H1 (cell line): ENCODE results near the gene FAM149A. TPM values are rescaled to one million over a fixed set of nuclear protein-coding genes. Genes with fewer than 3 reads are reported as not detected.
A peak's percentile ranks its signal among the peaks of the same experiment; 100 is the strongest.

ENCODE experiments used
- CTCF ChIA-PET: fragments of 300-600 bp; sonication (Branson Sonifier 250); formaldehyde crosslinking; loops from one replicate; lab custom pipeline; 2021; ENCODE audit not compliant: partially characterized antibody; lab: Charles Lee
- POLR2A ChIA-PET: fragments of 300-600 bp; sonication (Branson Sonifier 250); formaldehyde crosslinking; loops from one replicate; lab custom pipeline; 2021; ENCODE audit warnings: inconsistent platforms; ENCODE audit not compliant: partially characterized antibody; lab: Charles Lee
- DNase-seq, 2 experiments: peaks; one replicate each; pipeline versions ENCODE4 v3.0.0 to v3.0.0-alpha.2; 2010 to 2022; ENCODE audit warnings: low spot score in 2 of 2, low read depth in 1 of 2, mixed read lengths in 1 of 2
- FAIRE-seq: peaks from 2 replicates; lab custom pipeline; 2011; peaks lifted over from hg19 to GRCh38; lab: Jason Lieb, UNC
- H2AFZ ChIP-seq: 2 replicates; pipeline ENCODE4 v1.8.1; 2012; ENCODE audit warnings: low read length, inconsistent platforms
- H2AK5ac ChIP-seq: 2 replicates; pipeline ENCODE4 v1.6.1; 2013; ENCODE audit warnings: low read depth, low read length
- H2BK120ac ChIP-seq: replicated peaks from 2 replicates; pipeline ENCODE3; 2013; ENCODE audit warnings: low read depth, low read length, inconsistent platforms
- H2BK12ac ChIP-seq: 2 replicates; pipeline ENCODE4 v1.6.1; 2013; ENCODE audit warnings: low read depth, low read length
- H2BK15ac ChIP-seq: 2 replicates; pipeline ENCODE4 v1.6.1; 2013; ENCODE audit warnings: low read length
- H2BK20ac ChIP-seq: 2 replicates; pipeline ENCODE4 v1.6.1; 2013; ENCODE audit warnings: low read length
- H2BK5ac ChIP-seq: 2 replicates; pipeline ENCODE4 v1.6.1; 2013; ENCODE audit warnings: low read depth, low read length
- H3K14ac ChIP-seq: 2 replicates; pipeline ENCODE4 v1.6.1; 2013; ENCODE audit warnings: inconsistent platforms; ENCODE audit not compliant: insufficient read length
- H3K18ac ChIP-seq: 2 replicates; pipeline ENCODE4 v1.6.1; 2013; ENCODE audit warnings: low read length; ENCODE audit errors: extremely low read depth
- H3K23ac ChIP-seq: 2 replicates; pipeline ENCODE4 v1.6.1; 2013; ENCODE audit warnings: inconsistent platforms; ENCODE audit not compliant: insufficient read length
- H3K23me2 ChIP-seq: 2 replicates; pipeline ENCODE4 v1.6.1; 2013; ENCODE audit warnings: low read depth, low read length
- H3K27ac ChIP-seq: 2 replicates; pipeline ENCODE4 v1.6.1; 2011; ENCODE audit warnings: low read depth, low read length, inconsistent platforms
- H3K27me3 ChIP-seq, 4 experiments: replicated peaks in 1 of 4; 1 replicate in 1 of 4; 2 replicates in 3 of 4; pipeline versions ENCODE4 v1.6.1 to v1.8.1; 2011 to 2013; ENCODE audit warnings: low read length in 3 of 4, mild to moderate bottlenecking in 3 of 4, inconsistent platforms in 2 of 4, mixed read lengths in 2 of 4, moderate library complexity in 1 of 4; ENCODE audit not compliant: control insufficient read depth in 3 of 4, insufficient read depth in 3 of 4; ENCODE audit errors: extremely low read depth in 1 of 4
- H3K36me3 ChIP-seq, 4 experiments: 2 replicates each; pipeline versions ENCODE4 v1.6.1 to v1.8.1; 2011 to 2013; ENCODE audit warnings: mild to moderate bottlenecking in 4 of 4, low read length in 3 of 4, moderate library complexity in 2 of 4, control low read depth in 1 of 4, inconsistent platforms in 1 of 4; ENCODE audit not compliant: insufficient read depth in 4 of 4, control insufficient read depth in 2 of 4
- H3K4ac ChIP-seq: replicated peaks from 2 replicates; pipeline ENCODE3; 2013; ENCODE audit warnings: low read length, low read depth, mixed read lengths, inconsistent platforms; ENCODE audit not compliant: insufficient read length
- H3K4me1 ChIP-seq, 4 experiments: replicated peaks in 1 of 4; 1 replicate in 1 of 4; 2 replicates in 3 of 4; pipeline versions ENCODE4 v1.6.1 to v1.8.1; 2011 to 2013; ENCODE audit warnings: low read length in 3 of 4, inconsistent platforms in 2 of 4, mixed read lengths in 1 of 4; ENCODE audit not compliant: insufficient read depth in 4 of 4, control insufficient read depth in 3 of 4
- H3K4me2 ChIP-seq, 2 experiments: 2 replicates each; pipeline versions ENCODE4 v1.6.1 to v1.8.1; 2011 to 2013; ENCODE audit warnings: low read depth in 2 of 2, low read length in 2 of 2, control low read depth in 1 of 2, inconsistent platforms in 1 of 2, mild to moderate bottlenecking in 1 of 2; ENCODE audit not compliant: insufficient read depth in 1 of 2
- H3K4me3 ChIP-seq, 4 experiments: fragments of 200-600, 300-600 bp in 1 of 4; sonication (generic), shearing (Covaris generic), sonication (Bioruptor Twin) in 1 of 4; 2 replicates each; pipeline versions ENCODE4 v1.5.1 to v1.8.1; 2011 to 2016; ENCODE audit warnings: low read length in 4 of 4, low read depth in 3 of 4, control low read depth in 2 of 4, inconsistent platforms in 2 of 4, mild to moderate bottlenecking in 2 of 4, mixed read lengths in 1 of 4, moderate library complexity in 1 of 4; ENCODE audit not compliant: insufficient read depth in 2 of 4; ENCODE audit errors: extremely low read depth in 1 of 4
- H3K56ac ChIP-seq: replicated peaks from 2 replicates; pipeline ENCODE3; 2013; ENCODE audit warnings: low read depth, mild to moderate bottlenecking, mixed read lengths, low read length, inconsistent platforms; ENCODE audit not compliant: insufficient read length
- H3K79me1 ChIP-seq: 2 replicates; pipeline ENCODE4 v1.6.1; 2013; ENCODE audit warnings: low read depth, low read length, control low read depth
- H3K79me2 ChIP-seq, 2 experiments: 2 replicates each; pipeline versions ENCODE4 v1.6.1 to v1.8.1; 2012 to 2013; ENCODE audit warnings: low read length in 2 of 2, mild to moderate bottlenecking in 2 of 2, inconsistent platforms in 1 of 2; ENCODE audit not compliant: insufficient read depth in 2 of 2, control insufficient read depth in 1 of 2
- H3K9ac ChIP-seq, 4 experiments: replicated peaks in 1 of 4; 1 replicate in 1 of 4; 2 replicates in 3 of 4; pipeline versions ENCODE4 v1.6.1 to v1.8.1; 2011 to 2013; ENCODE audit warnings: low read depth in 3 of 4, low read length in 3 of 4, control low read depth in 2 of 4, mild to moderate bottlenecking in 2 of 4, moderate library complexity in 2 of 4, inconsistent platforms in 1 of 4; ENCODE audit errors: extremely low read depth in 1 of 4
- H3K9me3 ChIP-seq, 2 experiments: 2 replicates each; pipeline versions ENCODE4 v1.6.1 to v1.8.1; 2012 to 2013; ENCODE audit warnings: mild to moderate bottlenecking in 2 of 2, moderate library complexity in 2 of 2, control low read depth in 1 of 2, inconsistent platforms in 1 of 2, low read depth in 1 of 2, low read length in 1 of 2, mixed read lengths in 1 of 2; ENCODE audit not compliant: insufficient read depth in 2 of 2
- H4K20me1 ChIP-seq, 2 experiments: replicated peaks in 1 of 2; 2 replicates each; pipeline versions ENCODE3 to v1.8.1; 2011 to 2013; ENCODE audit warnings: inconsistent platforms in 2 of 2, low read length in 2 of 2, mild to moderate bottlenecking in 1 of 2; ENCODE audit not compliant: insufficient read depth in 2 of 2, control insufficient read depth in 1 of 2
- H4K5ac ChIP-seq: 2 replicates; pipeline ENCODE4 v1.6.1; 2013; ENCODE audit warnings: low read length, low read depth, mixed read lengths, inconsistent platforms; ENCODE audit not compliant: insufficient read length
- H4K8ac ChIP-seq: 2 replicates; pipeline ENCODE4 v1.8.0; 2013; ENCODE audit warnings: mild to moderate bottlenecking, moderate library complexity, low read length, inconsistent platforms; ENCODE audit not compliant: insufficient read depth; ENCODE audit errors: extremely low read depth
- H4K91ac ChIP-seq: replicated peaks from 2 replicates; pipeline ENCODE3; 2013; ENCODE audit warnings: low read length, mixed read lengths, inconsistent platforms; ENCODE audit not compliant: insufficient read length
- BRCA1 ChIP-seq: IDR thresholded peaks from 2 replicates; pipeline ENCODE4 v1.6.1; 2012; ENCODE audit warnings: low read depth, low read length, improper control_type of control experiment
- GABPA ChIP-seq: IDR thresholded peaks from 2 replicates; pipeline ENCODE4 v1.6.1; 2011; ENCODE audit warnings: mild to moderate bottlenecking, low read length, moderate library complexity, borderline replicate concordance; ENCODE audit not compliant: insufficient read depth
- RNF2 ChIP-seq: fragments of 200-900, 300-1000 bp; sonication (generic); IDR thresholded peaks from 2 replicates; pipeline ENCODE4 v1.7.1; 2016; ENCODE audit warnings: borderline replicate concordance, low read depth, mild to moderate bottlenecking, antibody characterized with exemption, low read length; ENCODE audit not compliant: poor library complexity, severe bottlenecking; ENCODE audit errors: missing control alignments
- SAP30 ChIP-seq: fragments of 300-600 bp; sonication (generic); IDR thresholded peaks from 2 replicates; pipeline ENCODE4 v1.7.1; 2012; ENCODE audit warnings: low read length, moderate library complexity, mild to moderate bottlenecking, inconsistent platforms; ENCODE audit not compliant: insufficient read depth, insufficient replicate concordance
- TEAD4 ChIP-seq: IDR thresholded peaks from 2 replicates; pipeline ENCODE4 v1.6.1; 2012; ENCODE audit warnings: low read depth, low read length, inconsistent platforms, mixed read lengths
- WGBS, 2 experiments: shearing (Covaris generic) in 1 of 2; methylation state at CpG; one replicate each; pipeline versions ENCODE4 v1.1.6 to v1.1.7; 2013 to 2015; ENCODE audit warnings: low lambda C conversion rate in 2 of 2, mixed read lengths in 2 of 2, inconsistent platforms in 1 of 2, low coverage in 1 of 2, missing lambda C conversion rate in 1 of 2; ENCODE audit not compliant: insufficient replicate concordance in 2 of 2, insufficient coverage in 1 of 2, insufficient read length in 1 of 2; ENCODE audit errors: extremely low coverage in 1 of 2, missing lambda C conversion rate in 1 of 2; 5-methylcytosine and 5-hydroxymethylcytosine counted together
- polyA plus RNA-seq, 7 experiments: library from polyadenylated mRNA; depleted of rRNA in 3 of 7; stranded (reverse) in 5 of 7; unstranded in 2 of 7; fragments of >200 nt in 5 of 7; fragments of 200-250 nt in 2 of 7; gene quantifications; 1 replicate in 5 of 7; 2 replicates in 1 of 7; 4 replicates in 1 of 7; pipeline versions ENCODE4 v1.2.1 to v1.2.3, GENCODE V29; 2011 to 2013; ENCODE audit warnings: missing spikeins in 2 of 7, mixed read lengths in 2 of 7
- total RNA-seq: library from RNA; stranded (reverse); fragmentation: NEBNext Ultra II Directional; extraction: Animal tissue kit (Norgen Biotek cat#: 25700); gene quantifications from 2 replicates; pipeline ENCODE4 v1.2.1, GENCODE V29; 2021
- TF ChIP-seq, protein P1 (sequence below): IDR thresholded peaks from 2 replicates; pipeline ENCODE4 v1.6.1; 2012; ENCODE audit warnings: inconsistent platforms
- TF ChIP-seq, protein P2 (sequence below): IDR thresholded peaks from 2 replicates; pipeline ENCODE4 v1.6.1; 2012; ENCODE audit warnings: low read length, inconsistent platforms

Gene FAM149A
- total and polyA plus RNA-seq, 2 of the 8 experiments (the other 6 are each of a cell fraction or from before 2014, with no cell fraction given): 6.1 to 8.5 TPM

DNA sequence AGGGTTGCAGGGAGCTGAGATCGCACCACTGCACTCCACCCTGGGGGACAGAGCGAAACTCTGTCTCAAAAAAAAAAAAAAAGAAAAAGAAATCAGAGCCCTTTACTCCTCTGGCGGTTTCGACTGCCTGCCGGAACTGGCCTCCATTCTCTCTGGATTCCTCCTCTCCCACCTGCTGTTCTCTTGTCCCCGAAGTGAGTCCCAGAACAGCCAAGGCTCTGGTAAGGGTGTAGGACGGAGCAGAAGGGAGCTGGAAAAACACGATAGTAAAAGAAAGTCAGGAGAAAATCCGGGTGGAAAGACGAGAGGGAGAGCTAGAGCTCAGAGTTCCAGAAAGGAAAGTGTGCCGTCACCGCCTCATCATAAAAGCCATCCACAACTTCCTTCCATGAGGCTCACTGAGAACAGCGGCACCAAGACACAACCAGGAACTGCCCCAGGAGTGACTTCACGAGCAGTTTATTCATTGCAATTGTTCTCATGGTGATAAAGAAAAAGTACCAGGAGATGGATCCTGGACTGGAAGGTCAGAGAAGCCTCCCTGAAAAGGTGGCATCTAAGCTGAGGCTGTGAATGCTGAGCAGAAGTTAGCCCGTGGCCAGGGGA is 23.2 kb upstream of the FAM149A start:
- H3K4me3 ChIP-seq: peak overlapping the region in 2 of 4 experiments; percentile 1 to 32; a peak in 3 of 8 replicates
- POLR2A ChIA-PET: interaction anchor here (0.9 to 2.5 kb wide), 4 partner anchors 10 to 26 kb away, joined by 3 to 9 read pairs (median 4); partner anchors contain the start of gene FAM149A
- H3K9ac ChIP-seq: peak overlapping the region in 2 of 4 experiments; percentile 49; a peak in 4 of 7 replicates
- no peaks in the 10 kb centered on the region for H3K79me2 ChIP-seq
- H4K20me1 ChIP-seq: no peaks in the 10 kb centered on the region
- H4K91ac ChIP-seq: peak overlapping the region; percentile 98
- peak in 1 of 2 experiments; percentile 72 for DNase-seq
- peak overlapping the region; percentile 71; the same call in 1 of the 2 replicates for H2AFZ ChIP-seq
- CTCF ChIA-PET: interaction anchor here (0.6 to 5.2 kb wide), 7 partner anchors 12 to 503 kb away, joined by 3 to 40 read pairs (median 3); partner anchors contain the start of gene TLR3
- peak overlapping the region; percentile 84 for H2BK120ac ChIP-seq
- H3K14ac ChIP-seq: no peak overlapping the region
- no peak overlapping the region for H3K56ac ChIP-seq
- H4K5ac ChIP-seq: peak overlapping the region; percentile 84
- peak overlapping the region; percentile 96 for H2BK5ac ChIP-seq
- peak overlapping the region; percentile 99 for H2BK12ac ChIP-seq
- no peaks in the 10 kb centered on the region for H3K27me3 ChIP-seq
- peaks cover 9 to 17% (median 13%) of the 10 kb centered on the region in 4 experiments for H3K4me1 ChIP-seq
- H4K8ac ChIP-seq: peak overlapping the region; percentile 91; the same call in 1 of the 2 replicates
- H2BK20ac ChIP-seq: peak overlapping the region; percentile 95; the same call in 1 of the 2 replicates
- peak overlapping the region; percentile 94 for H3K4ac ChIP-seq
- H3K4me2 ChIP-seq: peak overlapping the region; percentile 59 to 76
- 0 out of 2 replicates have a peak, but pooled peaks cover 5% of the 10 kb centered on the region for H3K23me2 ChIP-seq
- H2AK5ac ChIP-seq: peak overlapping the region; percentile 99
- peak overlapping the region; percentile 81 for H3K27ac ChIP-seq
- peak; percentile 91 for FAIRE-seq
- peak overlapping the region; percentile 93 for H3K18ac ChIP-seq
- H3K9me3 ChIP-seq: no peaks in the 10 kb centered on the region
- no peaks in the 10 kb centered on the region for H3K36me3 ChIP-seq
- 0 out of 2 replicates have a peak overlapping the region, but pooled peaks have one; percentile 54 for H2BK15ac ChIP-seq
- 27% methylated on average over 13 of the region's 15 CpGs; no CpG with 5 or more reads in 1 of the 2 experiments for WGBS, 2 experiments
- H3K23ac ChIP-seq: no peak overlapping the region
- no peaks in the 10 kb centered on the region for H3K79me1 ChIP-seq
- TF ChIP-seq, protein P1, sequence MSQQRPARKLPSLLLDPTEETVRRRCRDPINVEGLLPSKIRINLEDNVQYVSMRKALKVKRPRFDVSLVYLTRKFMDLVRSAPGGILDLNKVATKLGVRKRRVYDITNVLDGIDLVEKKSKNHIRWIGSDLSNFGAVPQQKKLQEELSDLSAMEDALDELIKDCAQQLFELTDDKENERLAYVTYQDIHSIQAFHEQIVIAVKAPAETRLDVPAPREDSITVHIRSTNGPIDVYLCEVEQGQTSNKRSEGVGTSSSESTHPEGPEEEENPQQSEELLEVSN: peak; percentile 63; the same call in 1 of the 2 replicates
- TF ChIP-seq, protein P2, sequence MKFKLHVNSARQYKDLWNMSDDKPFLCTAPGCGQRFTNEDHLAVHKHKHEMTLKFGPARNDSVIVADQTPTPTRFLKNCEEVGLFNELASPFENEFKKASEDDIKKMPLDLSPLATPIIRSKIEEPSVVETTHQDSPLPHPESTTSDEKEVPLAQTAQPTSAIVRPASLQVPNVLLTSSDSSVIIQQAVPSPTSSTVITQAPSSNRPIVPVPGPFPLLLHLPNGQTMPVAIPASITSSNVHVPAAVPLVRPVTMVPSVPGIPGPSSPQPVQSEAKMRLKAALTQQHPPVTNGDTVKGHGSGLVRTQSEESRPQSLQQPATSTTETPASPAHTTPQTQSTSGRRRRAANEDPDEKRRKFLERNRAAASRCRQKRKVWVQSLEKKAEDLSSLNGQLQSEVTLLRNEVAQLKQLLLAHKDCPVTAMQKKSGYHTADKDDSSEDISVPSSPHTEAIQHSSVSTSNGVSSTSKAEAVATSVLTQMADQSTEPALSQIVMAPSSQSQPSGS: no peak
- TF ChIP-seq RNF2 (no peak), TEAD4 (peak; percentile 67), SAP30 (no peak), BRCA1 (no peak), GABPA (no peak)
